Erythroblast (primary cell): Measurements from ENCODE around the gene TBC1D9B.

Source experiments
- GATA1 ChIP-seq: IDR thresholded peaks from 2 replicates; pipeline ENCODE4 v1.6.1; 2011; ENCODE audit warnings: low read depth, mild to moderate bottlenecking, control low read depth, low read length, moderate library complexity
- POLR2A ChIP-seq: IDR thresholded peaks from 2 replicates; pipeline ENCODE4 v1.6.1; 2011; ENCODE audit warnings: mild to moderate bottlenecking, low read length

DNA sequence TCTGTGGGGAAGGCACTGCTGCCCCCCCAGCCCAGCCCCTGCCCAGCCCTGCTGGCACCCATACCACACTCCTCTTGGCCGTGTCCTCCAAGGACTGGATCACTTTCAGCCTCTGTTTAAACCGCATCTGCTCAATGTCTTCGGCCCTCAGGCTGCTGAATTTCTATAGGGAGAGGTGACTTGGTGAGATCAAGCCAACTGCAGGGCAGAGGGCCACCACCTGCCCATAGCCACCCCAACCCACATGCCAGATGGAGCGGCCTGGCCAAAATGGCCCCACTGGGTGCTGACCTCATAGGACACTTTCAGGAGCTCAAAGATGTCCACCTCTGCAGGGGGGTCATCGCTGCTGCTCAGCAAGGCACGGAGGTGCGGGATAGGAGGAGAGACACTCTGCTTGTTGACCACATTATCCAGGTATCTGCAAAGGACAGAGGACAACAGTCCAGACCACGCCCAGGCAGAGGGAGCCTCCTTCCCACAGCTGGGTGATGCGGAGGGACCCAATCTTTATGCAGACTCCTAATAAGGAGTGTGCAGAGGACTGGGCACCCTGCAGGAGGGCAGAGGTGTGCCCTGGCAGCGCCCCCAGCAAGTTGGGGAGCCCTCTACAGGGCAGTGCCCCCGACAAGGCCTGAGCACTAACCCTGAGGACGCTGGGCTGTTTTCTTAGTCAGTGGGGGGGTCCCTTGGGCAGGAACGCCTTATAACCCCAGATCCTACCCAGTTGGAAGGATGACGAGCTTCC lies 34.7 kb downstream of the TBC1D9B start:
- TF ChIP-seq POLR2A (no peak), GATA1 (no peak)
